NT2/D1 (cell line): ENCODE data around the gene CSK.

Experiments used
- SUZ12 ChIP-seq: IDR thresholded peaks from 2 replicates; pipeline ENCODE4 v1.6.1; 2011; ENCODE audit not compliant: insufficient read length, insufficient read depth; ENCODE audit errors: extremely low read depth
- YY1 ChIP-seq: IDR thresholded peaks from 2 replicates; pipeline ENCODE4 v1.6.1; 2011; ENCODE audit not compliant: insufficient read length, insufficient read depth
- ZNF274 ChIP-seq: IDR thresholded peaks from 2 replicates; pipeline ENCODE4 v1.6.1; 2011; ENCODE audit warnings: mild to moderate bottlenecking, low read depth, low read length

- no peak for TF ChIP-seq YY1
- TF ChIP-seq ZNF274: no peak
- TF ChIP-seq SUZ12: no peak
Observed at GRCh38 chr15:74826364-74826819, 44.5 kb downstream of the CSK start, which contains the start of gene CPLX3.
